Common myeloid progenitor, CD34-positive (primary cell): ENCODE data around the gene INHBE.

Experiments used
- CTCF ChIA-PET: fragments of 350-600 bp; sonication (Branson Sonifier 250); formaldehyde crosslinking; loops from one replicate; lab custom pipeline; 2021; ENCODE audit warnings: antibody characterized with exemption; lab: Charles Lee
- POLR2A ChIA-PET: fragments of 350-600 bp; sonication (Branson Sonifier 250); formaldehyde crosslinking; loops from one replicate; lab custom pipeline; 2021; ENCODE audit warnings: antibody characterized with exemption; lab: Charles Lee
- DNase-seq, 3 donors: peaks; one replicate each; pipeline versions ENCODE4 v3.0.0 to v3.0.0-alpha.2; 2013
- H3K27ac ChIP-seq, 2 experiments: 1 replicate in 1 of 2; 2 replicates in 1 of 2; pipeline ENCODE4 v1.7.0; 2013; ENCODE audit warnings: inconsistent platforms in 2 of 2, low read length in 2 of 2, mild to moderate bottlenecking in 2 of 2, low read depth in 1 of 2, moderate library complexity in 1 of 2; ENCODE audit not compliant: severe bottlenecking in 2 of 2, insufficient read depth in 1 of 2, poor library complexity in 1 of 2
- H3K27me3 ChIP-seq, 5 experiments: replicated peaks in 2 of 5; 1 replicate in 3 of 5; 2 replicates in 2 of 5; pipeline versions ENCODE4 v1.6.1 to v1.7.0; 2013; ENCODE audit warnings: low read length in 4 of 5, mild to moderate bottlenecking in 2 of 5, moderate library complexity in 2 of 5, inconsistent platforms in 1 of 5; ENCODE audit not compliant: insufficient read depth in 5 of 5, control insufficient read depth in 4 of 5
- H3K36me3 ChIP-seq, 4 experiments: 1 replicate in 2 of 4; 2 replicates in 2 of 4; pipeline versions ENCODE4 v1.6.1 to v1.7.0; 2013; ENCODE audit warnings: low read length in 3 of 4, control low read depth in 1 of 4, mild to moderate bottlenecking in 1 of 4; ENCODE audit not compliant: control insufficient read depth in 4 of 4, insufficient read depth in 4 of 4
- H3K4me1 ChIP-seq, 4 experiments: 1 replicate in 3 of 4; 2 replicates in 1 of 4; pipeline versions ENCODE4 v1.6.1 to v1.7.1; 2013; ENCODE audit warnings: low read length in 3 of 4, mild to moderate bottlenecking in 3 of 4, control low read depth in 1 of 4, inconsistent platforms in 1 of 4, moderate library complexity in 1 of 4; ENCODE audit not compliant: control insufficient read depth in 4 of 4, insufficient read depth in 4 of 4; ENCODE audit errors: control extremely low read depth in 1 of 4
- H3K4me3 ChIP-seq, 7 experiments: 1 replicate in 4 of 7; 2 replicates in 3 of 7; pipeline versions ENCODE4 v1.5.1 to v1.7.0; 2013; ENCODE audit warnings: mild to moderate bottlenecking in 7 of 7, low read length in 6 of 7, moderate library complexity in 6 of 7, inconsistent platforms in 2 of 7, low read depth in 2 of 7, control low read depth in 1 of 7; ENCODE audit not compliant: insufficient read depth in 4 of 7, control insufficient read depth in 1 of 7; ENCODE audit errors: extremely low read depth in 1 of 7
- H3K9me3 ChIP-seq, 5 experiments: 1 replicate in 4 of 5; 2 replicates in 1 of 5; pipeline versions ENCODE4 v1.6.1 to v1.7.1; 2013; ENCODE audit warnings: low read length in 4 of 5, mild to moderate bottlenecking in 2 of 5, inconsistent platforms in 1 of 5, low read depth in 1 of 5, moderate library complexity in 1 of 5; ENCODE audit not compliant: control insufficient read depth in 4 of 5, insufficient read depth in 2 of 5; ENCODE audit errors: control extremely low read depth in 1 of 5
- WGBS: methylation state at CpG from one replicate; pipeline ENCODE4 v1.1.5; 2013; ENCODE audit not compliant: insufficient coverage; 5-methylcytosine and 5-hydroxymethylcytosine counted together

INHBE gene

GRCh38 chr12:57477710-57478681 is 22.9 kb downstream of the INHBE start:
- peaks cover 27 to 73% (median 66%) of the 10 kb centered on the region in 4 experiments for H3K4me1 ChIP-seq
- ChIA-PET POLR2A (interaction anchor here (1.3 to 2.7 kb wide), 4 partner anchors 10 to 41 kb away, joined by 3 to 8 read pairs (median 6); partner anchors contain the start of genes GLI1 and MARS1), CTCF (interaction anchor here (1.4 to 16.7 kb wide), 7 partner anchors 9 to 52 kb away, joined by 4 to 184 read pairs (median 13); partner anchors contain the start of genes GLI1 and MARS1)
- H3K27ac ChIP-seq: peak overlapping the region; percentile 96
- H3K27me3 ChIP-seq: no peaks in the 10 kb centered on the region
- 54% methylated on average over 7 of the region's 12 CpGs for WGBS
- H3K4me3 ChIP-seq: peak overlapping the region; percentile 52 to 92 (median 76)
- peaks cover 5 to 24% (median 20%) of the 10 kb centered on the region in 4 experiments for H3K36me3 ChIP-seq
- DNase-seq: peak in 2 of 3 donors; percentile 42 to 46
- no peaks in the 10 kb centered on the region for H3K9me3 ChIP-seq

DNA sequence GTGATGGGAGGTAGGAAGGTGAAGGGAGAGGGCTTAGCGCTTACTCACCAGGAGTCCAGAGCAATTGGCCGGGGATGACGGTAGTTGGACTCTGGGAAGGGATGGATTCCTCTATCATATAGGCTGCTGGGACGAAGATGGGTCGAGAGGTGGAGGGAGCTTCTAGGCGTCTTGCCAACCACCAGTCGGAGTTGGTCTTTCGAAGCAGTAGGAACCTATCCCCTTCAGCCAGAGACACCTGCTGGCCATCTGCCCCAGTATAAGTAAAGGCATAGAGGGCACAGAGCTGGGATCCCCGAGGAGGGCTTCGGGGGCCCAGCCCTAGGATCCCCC is 23.9 kb downstream of the INHBE start:
- Histone ChIP-seq H3K4me3 (peak overlapping the region in 6 of 7 experiments; percentile 17 to 92 (median 78)), H3K36me3 (peaks cover 2 to 16% (median 12%) of the 10 kb centered on the region in 4 experiments), H3K27ac (peak overlapping the region; percentile 96), H3K4me1 (peaks cover 27 to 73% (median 66%) of the 10 kb centered on the region in 4 experiments), H3K9me3 (no peaks in the 10 kb centered on the region), H3K27me3 (no peaks in the 10 kb centered on the region)
- no peak for DNase-seq
- ChIA-PET CTCF (interaction anchor here (1.4 to 16.7 kb wide), 3 partner anchors 8 to 17 kb away, joined by 6 to 184 read pairs (median 6); partner anchors contain the start of genes GLI1 and MARS1), POLR2A (interaction anchor here (1.4 to 1.8 kb wide), 2 partner anchors 9 to 20 kb away, joined by 3 to 4 read pairs; partner anchors contain the start of gene GLI1)
- 93% methylated on average over 7 of the region's 10 CpGs for WGBS

DNA sequence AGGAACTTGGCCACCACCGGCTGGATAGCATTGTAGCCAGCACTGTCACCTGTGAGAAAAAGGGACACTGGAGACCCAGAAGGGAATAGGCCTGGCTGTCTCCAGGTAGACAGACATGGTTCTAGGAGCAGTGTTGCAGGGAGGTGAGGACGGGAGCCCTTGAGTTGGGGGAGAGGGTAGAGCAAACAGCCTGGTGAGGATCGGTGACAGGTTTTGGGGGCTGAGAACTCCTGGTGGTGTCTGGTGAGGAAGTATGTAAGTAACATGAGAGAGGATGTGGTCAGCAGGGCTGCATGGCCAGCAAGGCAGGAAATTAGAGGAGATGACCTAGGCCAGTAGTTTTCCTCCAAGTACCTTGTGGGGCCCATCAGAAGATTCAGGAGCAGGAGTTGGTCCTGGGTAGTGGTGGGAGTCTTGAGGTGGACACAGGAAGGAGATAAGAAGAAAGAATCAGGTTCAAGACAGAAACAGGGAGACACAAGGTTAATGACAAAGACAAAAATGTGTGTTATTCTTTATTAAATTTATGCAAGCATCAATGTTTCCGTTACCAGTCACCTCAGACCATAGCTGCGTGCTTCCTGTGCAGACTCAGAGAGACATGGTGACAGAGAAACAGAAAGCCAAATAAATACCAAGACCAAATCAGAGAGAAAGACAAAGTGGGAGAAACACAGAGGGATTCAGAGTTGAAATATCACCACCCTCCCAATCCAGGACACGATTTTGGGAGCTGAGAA is 24.4 kb downstream of the INHBE start, which contains the start of gene ARHGAP9:
ARHGAP9 (minus strand) TSS at position 491 of the 740 bp plus-strand sequence; CDS start at position 31, 460 bp downstream.
- CTCF ChIA-PET: interaction anchor here (0.6 to 16.7 kb wide), 8 partner anchors 8 to 50 kb away, joined by 3 to 184 read pairs (median 6); partner anchors contain the start of genes GLI1 and MARS1
- H3K27me3 ChIP-seq: no peaks in the 10 kb centered on the region
- H3K27ac ChIP-seq: peak within 1 kb of the TSS; percentile 96
- peak within 1 kb of the TSS in 6 of 7 experiments; percentile 17 to 92 (median 78) for H3K4me3 ChIP-seq
- H3K4me1 ChIP-seq: peaks cover 26 to 73% (median 65%) of the 10 kb centered on the region in 4 experiments
- WGBS: 41% methylated on average over 3 of the region's 6 CpGs
- H3K36me3 ChIP-seq: peaks cover 0 to 11% (median 7%) of the 10 kb centered on the region in 4 experiments
- peak; percentile 67 to 89 (median 85) for DNase-seq
- POLR2A ChIA-PET: interaction anchor here (0.6 to 3.0 kb wide), 6 partner anchors 10 to 1062 kb away, joined by 3 to 19 read pairs (median 4); partner anchors contain the start of genes DDIT3 and GLI1
- H3K9me3 ChIP-seq: no peaks in the 10 kb centered on the region

GRCh38 chr12:57481671-57482070 is 26.6 kb downstream of the INHBE start:
- ChIA-PET CTCF (interaction anchor here (1.7 to 16.7 kb wide), 3 partner anchors 9 to 20 kb away, joined by 6 to 184 read pairs (median 14); partner anchors contain the start of gene GLI1), POLR2A (interaction anchor here (3.0 kb wide), 1 partner anchor 34 kb away, joined by 19 read pairs; no protein-coding TSS in a partner anchor)
- no CpG with 5 or more reads among the region's 1 CpG for WGBS
- Histone ChIP-seq H3K27me3 (no peaks in the 10 kb centered on the region), H3K27ac (peak overlapping the region; percentile 20 to 96), H3K36me3 (no peaks in the 10 kb centered on the region), H3K9me3 (no peaks in the 10 kb centered on the region), H3K4me1 (peaks cover 24 to 53% (median 49%) of the 10 kb centered on the region in 4 experiments), H3K4me3 (no peak overlapping the region)
- DNase-seq: no peak

GRCh38 chr12:57483466-57483865 is 28.4 kb downstream of the INHBE start:
- DNase-seq: no peak
- Histone ChIP-seq H3K4me3 (no peak overlapping the region), H3K27ac (no peak overlapping the region), H3K4me1 (peaks cover 20 to 43% (median 39%) of the 10 kb centered on the region in 4 experiments), H3K27me3 (no peaks in the 10 kb centered on the region), H3K9me3 (no peaks in the 10 kb centered on the region), H3K36me3 (no peaks in the 10 kb centered on the region)
- ChIA-PET CTCF (interaction anchor here (1.0 to 16.7 kb wide), 3 partner anchors 12 to 30 kb away, joined by 3 to 184 read pairs (median 5); partner anchors contain the start of gene GLI1), POLR2A (interaction anchor here (0.6 kb wide), 1 partner anchor 8 kb away, joined by 3 read pairs; no protein-coding TSS in a partner anchor)
- WGBS: 91% methylated on average over 3 of the region's 5 CpGs

GRCh38 chr12:57485695-57486094 is 30.6 kb downstream of the INHBE start:
- H3K9me3 ChIP-seq: no peaks in the 10 kb centered on the region
- CTCF ChIA-PET: interaction anchor here (0.7 to 2.7 kb wide), 8 partner anchors 9 to 271 kb away, joined by 3 to 13 read pairs (median 5); no protein-coding TSS in a partner anchor
- H3K4me3 ChIP-seq: no peak overlapping the region
- peaks cover 5 to 16% (median 11%) of the 10 kb centered on the region in 4 experiments for H3K36me3 ChIP-seq
- no peak overlapping the region for H3K27ac ChIP-seq
- H3K4me1 ChIP-seq: peaks cover 6 to 30% (median 26%) of the 10 kb centered on the region in 4 experiments
- no peaks in the 10 kb centered on the region for H3K27me3 ChIP-seq
- POLR2A ChIA-PET: no interaction called here
- no peak for DNase-seq
